Keratinocyte (primary cell): ENCODE data around the gene RELCH. TPM values are rescaled to one million over a fixed set of nuclear protein-coding genes. Genes with fewer than 3 reads are reported as not detected.

ENCODE experiments used
- DNase-seq: peaks from one replicate; pipeline ENCODE4 v3.0.0-alpha.2; 2011; ENCODE audit warnings: low read depth, missing footprints, low spot score
- FAIRE-seq: peaks from 2 replicates; lab custom pipeline; 2011; peaks lifted over from hg19 to GRCh38; lab: Jason Lieb, UNC
- H2AFZ ChIP-seq: 2 replicates; pipeline ENCODE4 v1.6.0; 2012; ENCODE audit warnings: low read length, control low read depth, inconsistent platforms; ENCODE audit not compliant: control insufficient read depth
- H3K27ac ChIP-seq: 2 replicates; pipeline ENCODE4 v1.5.1; 2011; ENCODE audit warnings: low read length; ENCODE audit not compliant: control insufficient read depth, insufficient read depth
- H3K27me3 ChIP-seq: 3 replicates; pipeline ENCODE4 v1.6.0; 2011; ENCODE audit warnings: low read length; ENCODE audit not compliant: control insufficient read depth, insufficient read depth; ENCODE audit errors: extremely low read depth
- H3K36me3 ChIP-seq, 2 experiments: 2 replicates in 1 of 2; 3 replicates in 1 of 2; pipeline ENCODE4 v1.5.1; 2011; ENCODE audit warnings: low read length in 2 of 2, mild to moderate bottlenecking in 1 of 2; ENCODE audit not compliant: control insufficient read depth in 2 of 2, insufficient read depth in 2 of 2; ENCODE audit errors: extremely low read depth in 1 of 2
- H3K4me1 ChIP-seq: 3 replicates; pipeline ENCODE4 v1.5.1; 2011; ENCODE audit warnings: low read length; ENCODE audit not compliant: control insufficient read depth, insufficient read depth; ENCODE audit errors: extremely low read depth
- H3K4me2 ChIP-seq: 3 replicates; pipeline ENCODE4 v1.6.0; 2011; ENCODE audit warnings: low read depth, low read length; ENCODE audit not compliant: control insufficient read depth, insufficient read depth; ENCODE audit errors: extremely low read depth
- H3K4me3 ChIP-seq, 3 experiments: fragments of 200-600 bp in 1 of 3; sonication (generic) in 1 of 3; 2 replicates in 2 of 3; 3 replicates in 1 of 3; pipeline ENCODE4 v1.5.1; 2011 to 2016; ENCODE audit warnings: low read length in 3 of 3, mild to moderate bottlenecking in 3 of 3, control low read depth in 2 of 3, inconsistent platforms in 1 of 3, low read depth in 1 of 3, mixed read lengths in 1 of 3, mixed run types in 1 of 3, moderate library complexity in 1 of 3; ENCODE audit not compliant: control insufficient read depth in 2 of 3, insufficient read depth in 2 of 3; ENCODE audit errors: extremely low read depth in 1 of 3
- H3K79me2 ChIP-seq: 2 replicates; pipeline ENCODE4 v1.6.0; 2012; ENCODE audit warnings: low read length; ENCODE audit not compliant: control insufficient read depth, insufficient read depth
- H3K9ac ChIP-seq: 3 replicates; pipeline ENCODE4 v1.6.0; 2011; ENCODE audit warnings: low read length; ENCODE audit not compliant: control insufficient read depth, insufficient read depth; ENCODE audit errors: extremely low read depth
- H3K9me1 ChIP-seq: 3 replicates; pipeline ENCODE4 v1.6.0; 2011; ENCODE audit warnings: low read length; ENCODE audit not compliant: control insufficient read depth, insufficient read depth; ENCODE audit errors: extremely low read depth
- H3K9me3 ChIP-seq: 2 replicates; pipeline ENCODE4 v1.5.1; 2012; ENCODE audit warnings: low read depth, low read length; ENCODE audit not compliant: control insufficient read depth
- H4K20me1 ChIP-seq: 3 replicates; pipeline ENCODE4 v1.6.0; 2011; ENCODE audit warnings: low read length; ENCODE audit not compliant: control insufficient read depth, insufficient read depth; ENCODE audit errors: extremely low read depth
- EZH2 ChIP-seq: IDR thresholded peaks from one replicate; pipeline ENCODE4 v1.6.1; 2012; ENCODE audit warnings: inconsistent platforms, mild to moderate bottlenecking, low read length, moderate library complexity
- dilution Hi-C: fragments of 300-500 bp; cut with MboI; formaldehyde crosslinking; loops from one replicate; pipeline ENCODE4 v1.7.0; 2020; ENCODE audit warnings: low sequenced_read_pairs; ENCODE audit not compliant: extremely low pct_ligation_motif_present
- polyA plus RNA-seq, 5 experiments: library from polyadenylated mRNA; depleted of rRNA in 3 of 5; stranded (reverse) in 3 of 5; stranded (forward) in 1 of 5; unstranded in 1 of 5; fragments of >200 nt; gene quantifications; 1 replicate in 1 of 5; 2 replicates in 3 of 5; 3 replicates in 1 of 5; pipeline versions ENCODE4 v1.2.1 to v1.2.3, GENCODE V29; 2011 to 2012; ENCODE audit warnings: missing spikeins in 2 of 5, low read depth in 1 of 5, low replicate concordance in 1 of 5
- TF ChIP-seq, protein P1 (sequence below), 3 experiments: IDR thresholded peaks in 1 of 3; conservative IDR thresholded peaks in 1 of 3; optimal IDR thresholded peaks in 1 of 3; 2 replicates in 2 of 3; 3 replicates in 1 of 3; pipeline versions ENCODE3 to v1.5.1; 2011; ENCODE audit warnings: low read length in 3 of 3, mild to moderate bottlenecking in 3 of 3, moderate library complexity in 2 of 3, control low read depth in 1 of 3, inconsistent platforms in 1 of 3; ENCODE audit not compliant: insufficient read depth in 2 of 3; ENCODE audit errors: extremely low read depth in 1 of 3

The RELCH gene
- polyA plus RNA-seq, 1 donor (not counting 4 experiments of a cell fraction or from before 2014, with no cell fraction given) = 21.8 TPM

DNA sequence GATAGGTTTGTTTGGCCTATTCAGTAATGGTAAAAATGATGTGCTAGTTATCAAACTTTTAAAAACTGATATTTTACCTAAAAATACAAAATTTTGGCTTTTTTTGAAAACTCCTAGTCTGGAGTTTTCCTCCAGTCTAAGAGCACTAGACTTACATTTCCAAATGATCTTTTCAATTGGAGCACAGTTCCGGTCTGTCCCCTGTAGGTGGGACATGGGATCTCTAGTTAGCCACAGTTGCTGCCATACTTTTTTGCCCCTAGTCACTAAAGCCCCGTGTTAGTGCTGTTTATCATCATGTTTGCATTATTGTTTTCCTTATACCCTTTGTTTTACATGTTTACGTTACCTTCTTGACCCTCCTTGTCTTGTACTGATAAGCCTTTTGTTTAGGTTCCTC, 52.4 kb downstream of the RELCH start:
- Histone ChIP-seq H3K27ac (no peak overlapping the region), H3K79me2 (no peaks in the 10 kb centered on the region), H3K4me3 (no peak overlapping the region), H3K9me1 (no peaks in the 10 kb centered on the region), H3K4me2 (no peak overlapping the region), H3K4me1 (no peaks in the 10 kb centered on the region), H3K27me3 (no peaks in the 10 kb centered on the region), H3K9ac (no peak overlapping the region), H3K9me3 (no peaks in the 10 kb centered on the region), H3K36me3 (peaks cover 0 to 3% of the 10 kb centered on the region in 2 experiments), H4K20me1 (no peaks in the 10 kb centered on the region), H2AFZ (no peak overlapping the region)
- dilution Hi-C loops = no loop called here
- TF ChIP-seq, protein P1, sequence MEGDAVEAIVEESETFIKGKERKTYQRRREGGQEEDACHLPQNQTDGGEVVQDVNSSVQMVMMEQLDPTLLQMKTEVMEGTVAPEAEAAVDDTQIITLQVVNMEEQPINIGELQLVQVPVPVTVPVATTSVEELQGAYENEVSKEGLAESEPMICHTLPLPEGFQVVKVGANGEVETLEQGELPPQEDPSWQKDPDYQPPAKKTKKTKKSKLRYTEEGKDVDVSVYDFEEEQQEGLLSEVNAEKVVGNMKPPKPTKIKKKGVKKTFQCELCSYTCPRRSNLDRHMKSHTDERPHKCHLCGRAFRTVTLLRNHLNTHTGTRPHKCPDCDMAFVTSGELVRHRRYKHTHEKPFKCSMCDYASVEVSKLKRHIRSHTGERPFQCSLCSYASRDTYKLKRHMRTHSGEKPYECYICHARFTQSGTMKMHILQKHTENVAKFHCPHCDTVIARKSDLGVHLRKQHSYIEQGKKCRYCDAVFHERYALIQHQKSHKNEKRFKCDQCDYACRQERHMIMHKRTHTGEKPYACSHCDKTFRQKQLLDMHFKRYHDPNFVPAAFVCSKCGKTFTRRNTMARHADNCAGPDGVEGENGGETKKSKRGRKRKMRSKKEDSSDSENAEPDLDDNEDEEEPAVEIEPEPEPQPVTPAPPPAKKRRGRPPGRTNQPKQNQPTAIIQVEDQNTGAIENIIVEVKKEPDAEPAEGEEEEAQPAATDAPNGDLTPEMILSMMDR (optimal IDR thresholded peaks at IDR 0.05 in 1 of 3, IDR thresholded peaks at IDR 0.05 in 1 of 3, conservative IDR thresholded peaks at IDR 0.05 in 1 of 3; ENCODE audit: extremely low read depth in 1 of 3, insufficient read depth in 2 of 3, low read length in 3 of 3) = no peak
- no peak for TF ChIP-seq EZH2
- DNase-seq (no peak), FAIRE-seq (no peak)

DNA sequence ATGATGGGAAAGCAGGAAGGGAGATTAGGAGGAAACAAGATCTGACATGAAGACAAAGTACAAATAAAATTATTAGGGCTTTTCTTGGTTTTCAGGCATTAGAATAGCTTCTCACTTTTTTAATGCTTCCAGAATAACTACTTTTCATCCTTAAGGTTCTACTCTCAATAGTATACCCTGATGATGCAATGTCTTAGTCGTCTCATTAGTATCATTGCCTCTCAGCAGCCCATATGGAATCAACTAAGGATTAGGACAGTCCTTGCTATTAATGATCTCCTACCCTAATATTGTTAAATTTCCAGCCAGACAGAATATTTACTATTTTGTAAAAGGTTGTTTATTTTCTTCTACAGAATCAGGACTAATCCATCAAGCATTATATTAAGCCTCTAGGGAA, 55.9 kb downstream of the RELCH start:
- dilution Hi-C loops = no loop called here
- H3K4me1 ChIP-seq = no peaks in the 10 kb centered on the region
- H3K79me2 ChIP-seq = no peaks in the 10 kb centered on the region
- H3K27me3 ChIP-seq = no peaks in the 10 kb centered on the region
- H2AFZ ChIP-seq = no peak overlapping the region
- no peak overlapping the region for H3K4me3 ChIP-seq
- no peak overlapping the region for H3K27ac ChIP-seq
- FAIRE-seq (no peak), DNase-seq (no peak)
- no peak overlapping the region for H3K9ac ChIP-seq
- H4K20me1 ChIP-seq = no peaks in the 10 kb centered on the region
- H3K36me3 ChIP-seq = peaks cover 2 to 3% of the 10 kb centered on the region in 2 experiments
- H3K9me1 ChIP-seq = no peaks in the 10 kb centered on the region
- H3K4me2 ChIP-seq = no peak overlapping the region
- TF ChIP-seq EZH2 = no peak
- TF ChIP-seq, protein P1 (optimal IDR thresholded peaks at IDR 0.05 in 1 of 3, IDR thresholded peaks at IDR 0.05 in 1 of 3, conservative IDR thresholded peaks at IDR 0.05 in 1 of 3; ENCODE audit: extremely low read depth in 1 of 3, insufficient read depth in 2 of 3, low read length in 3 of 3) = no peak
- no peaks in the 10 kb centered on the region for H3K9me3 ChIP-seq
